ENCODE data around the gene CALML6. TPM values are rescaled to one million over a fixed set of nuclear protein-coding genes. Genes with fewer than 3 reads are reported as not detected.

CALML6 gene
- total RNA-seq, 6 experiments from 2014 or later, result 0.11 to 0.95 (median 0.48) TPM; not detected in 1

DNA sequence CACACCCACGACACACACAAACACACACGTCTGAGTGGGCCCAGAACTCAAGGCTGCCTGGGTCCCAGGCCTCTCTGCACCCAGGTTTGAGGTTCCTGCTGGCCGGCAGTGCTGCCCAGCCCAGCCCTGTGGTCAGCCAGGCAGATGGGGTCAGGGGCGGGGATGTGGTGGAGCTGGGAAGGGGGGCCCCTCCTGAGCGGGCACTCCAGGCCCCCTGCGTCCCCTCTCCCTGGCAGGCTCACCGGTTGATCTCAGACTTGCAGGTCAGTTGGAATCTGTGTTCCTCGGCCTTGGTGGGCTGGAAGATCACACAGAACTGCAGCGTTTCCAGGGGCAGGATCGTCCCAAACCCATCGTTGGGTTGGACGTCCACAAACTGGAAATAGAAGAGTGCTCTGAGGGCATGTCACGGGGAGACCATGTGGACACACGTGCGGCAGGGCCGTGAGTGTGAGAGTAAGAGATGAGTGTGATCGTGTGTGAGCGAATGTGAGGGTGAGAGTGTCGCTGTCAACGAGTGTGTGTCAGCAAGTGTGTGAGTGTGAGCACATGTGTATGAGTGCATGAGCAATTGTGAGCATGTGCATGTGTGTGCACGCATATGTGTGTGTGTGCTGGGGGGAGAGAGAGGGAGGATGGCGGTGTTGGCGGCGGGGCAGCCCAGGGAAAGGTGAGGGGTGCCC lies 23.7 kb downstream of the CALML6 start:
- H3K4me3 Mint-ChIP-seq, result no peak overlapping the region

DNA sequence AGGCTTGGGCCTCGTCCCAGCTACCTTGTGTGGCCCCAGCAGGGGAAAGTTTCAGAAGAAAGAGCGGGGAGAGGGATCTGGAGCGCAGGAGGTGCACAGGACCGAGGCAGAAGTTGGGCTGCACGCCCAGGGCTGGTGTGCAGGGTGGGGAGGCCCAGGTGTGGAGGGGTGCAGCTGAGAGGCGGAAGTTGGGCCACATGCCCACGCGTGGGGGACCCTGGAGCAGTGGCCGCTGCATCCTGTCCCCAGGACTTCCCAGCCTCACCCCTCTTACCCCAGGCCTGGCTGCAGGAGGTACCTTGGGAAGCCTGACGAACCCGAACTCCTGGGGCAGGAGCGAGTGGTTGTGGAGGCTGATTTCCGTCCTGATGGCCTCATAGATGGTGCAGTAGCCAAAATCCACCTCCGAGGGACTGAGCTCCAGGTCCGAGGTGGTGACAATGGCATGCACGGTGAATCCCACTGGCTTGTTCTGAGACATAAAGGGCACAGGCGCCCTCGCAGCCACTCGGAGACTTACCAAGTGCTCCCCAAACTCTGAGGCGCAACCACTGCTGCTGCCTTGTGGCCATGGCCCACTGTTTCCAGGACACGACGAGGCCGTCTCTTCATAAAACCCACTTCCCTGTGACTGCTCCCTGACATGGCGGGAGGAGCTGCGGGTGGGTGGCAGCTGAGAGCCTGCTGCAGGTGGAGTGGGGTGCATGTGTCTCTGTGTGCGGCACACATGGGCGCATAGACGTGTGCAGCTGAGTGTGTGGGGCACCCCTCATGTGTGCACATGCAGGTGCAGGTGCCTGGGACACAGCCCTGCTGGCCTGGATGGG lies 24.4 kb downstream of the CALML6 start:
- no peak for DNase-seq
- H3K27ac Mint-ChIP-seq, result no peak overlapping the region
- H3K4me1 Mint-ChIP-seq (ENCODE audit: low read depth), result no peaks in the 10 kb centered on the region
- TF ChIP-seq, protein P1, sequence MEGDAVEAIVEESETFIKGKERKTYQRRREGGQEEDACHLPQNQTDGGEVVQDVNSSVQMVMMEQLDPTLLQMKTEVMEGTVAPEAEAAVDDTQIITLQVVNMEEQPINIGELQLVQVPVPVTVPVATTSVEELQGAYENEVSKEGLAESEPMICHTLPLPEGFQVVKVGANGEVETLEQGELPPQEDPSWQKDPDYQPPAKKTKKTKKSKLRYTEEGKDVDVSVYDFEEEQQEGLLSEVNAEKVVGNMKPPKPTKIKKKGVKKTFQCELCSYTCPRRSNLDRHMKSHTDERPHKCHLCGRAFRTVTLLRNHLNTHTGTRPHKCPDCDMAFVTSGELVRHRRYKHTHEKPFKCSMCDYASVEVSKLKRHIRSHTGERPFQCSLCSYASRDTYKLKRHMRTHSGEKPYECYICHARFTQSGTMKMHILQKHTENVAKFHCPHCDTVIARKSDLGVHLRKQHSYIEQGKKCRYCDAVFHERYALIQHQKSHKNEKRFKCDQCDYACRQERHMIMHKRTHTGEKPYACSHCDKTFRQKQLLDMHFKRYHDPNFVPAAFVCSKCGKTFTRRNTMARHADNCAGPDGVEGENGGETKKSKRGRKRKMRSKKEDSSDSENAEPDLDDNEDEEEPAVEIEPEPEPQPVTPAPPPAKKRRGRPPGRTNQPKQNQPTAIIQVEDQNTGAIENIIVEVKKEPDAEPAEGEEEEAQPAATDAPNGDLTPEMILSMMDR (IDR thresholded peaks at IDR 0.05), result no peak
- H3K9me3 Mint-ChIP-seq, result peaks cover 10% of the 10 kb centered on the region
- no peak overlapping the region for H3K4me3 Mint-ChIP-seq
- no peaks in the 10 kb centered on the region for H3K36me3 Mint-ChIP-seq (ENCODE audit: low read depth)
- peaks cover 23% of the 10 kb centered on the region for H3K27me3 Mint-ChIP-seq (ENCODE audit: insufficient read depth)

More for the DNA sequence above, 23.7 kb downstream of the CALML6 start:
- TF ChIP-seq, protein P1 (IDR thresholded peaks at IDR 0.05), result no peak
- H3K36me3 Mint-ChIP-seq (ENCODE audit: low read depth), result no peaks in the 10 kb centered on the region
- no peaks in the 10 kb centered on the region for H3K4me1 Mint-ChIP-seq (ENCODE audit: low read depth)
- peaks cover 18% of the 10 kb centered on the region for H3K9me3 Mint-ChIP-seq
- peaks cover 21% of the 10 kb centered on the region for H3K27me3 Mint-ChIP-seq (ENCODE audit: insufficient read depth)
- DNase-seq, result no peak
- no peak overlapping the region for H3K27ac Mint-ChIP-seq

DNA sequence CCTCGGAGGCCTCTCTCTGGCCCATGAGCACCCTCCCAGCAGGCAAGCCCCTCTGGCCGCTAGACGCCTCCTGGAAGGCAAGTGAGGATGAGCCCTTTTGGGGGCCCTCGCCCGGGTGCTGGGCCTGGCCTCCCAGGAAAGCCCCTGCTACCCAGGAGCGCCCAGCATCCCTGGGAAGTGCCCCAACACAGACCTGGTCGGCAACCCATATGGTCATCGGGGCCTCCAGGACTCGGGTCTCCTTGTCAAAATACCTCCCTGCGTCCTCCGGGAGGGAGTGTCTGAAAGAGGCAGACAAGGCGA lies 25.0 kb downstream of the CALML6 start:
- peaks cover 23% of the 10 kb centered on the region for H3K27me3 Mint-ChIP-seq (ENCODE audit: insufficient read depth)
- no peak overlapping the region for H3K27ac Mint-ChIP-seq
- no peak for DNase-seq
- no peak overlapping the region for H3K4me3 Mint-ChIP-seq
- H3K36me3 Mint-ChIP-seq (ENCODE audit: low read depth), result no peaks in the 10 kb centered on the region
- H3K4me1 Mint-ChIP-seq (ENCODE audit: low read depth), result no peaks in the 10 kb centered on the region
- peaks cover 7% of the 10 kb centered on the region for H3K9me3 Mint-ChIP-seq
- TF ChIP-seq, protein P1 (IDR thresholded peaks at IDR 0.05), result no peak

DNA sequence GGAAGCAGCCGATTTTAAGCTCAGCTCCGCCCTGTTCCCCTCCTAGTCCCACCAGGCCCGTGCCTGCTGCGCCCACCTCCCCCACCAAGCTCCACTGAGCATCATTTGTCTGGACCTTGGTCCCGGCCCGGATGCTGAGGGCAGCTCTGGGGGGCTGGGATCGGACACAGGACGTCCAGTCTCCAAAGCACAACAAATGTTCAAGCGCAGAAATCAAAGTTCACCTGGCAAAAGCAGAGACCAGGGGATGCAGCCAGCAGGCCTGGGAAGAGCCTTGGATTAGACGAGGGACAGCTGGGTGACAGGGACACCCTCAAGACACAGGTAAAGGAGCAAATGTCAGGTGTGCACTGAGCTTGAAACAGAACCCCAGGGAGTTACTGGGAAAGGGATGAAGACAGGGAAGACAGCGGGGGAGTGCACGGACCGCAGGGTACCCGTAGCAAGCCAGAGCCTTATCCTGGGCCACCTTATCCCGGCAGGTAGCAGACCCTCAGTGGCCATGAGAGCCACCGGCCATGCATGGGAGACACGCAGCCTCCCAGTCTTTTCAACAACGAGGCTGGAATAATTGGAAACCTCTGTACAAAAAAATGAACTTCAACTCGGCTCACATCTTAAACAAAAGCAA lies 26.3 kb downstream of the CALML6 start:
- no peaks in the 10 kb centered on the region for H3K9me3 Mint-ChIP-seq
- H3K4me1 Mint-ChIP-seq (ENCODE audit: low read depth), result no peaks in the 10 kb centered on the region
- no peak overlapping the region for H3K27ac Mint-ChIP-seq
- DNase-seq, result no peak
- TF ChIP-seq, protein P1 (IDR thresholded peaks at IDR 0.05), result no peak
- no peak overlapping the region for H3K4me3 Mint-ChIP-seq
- H3K36me3 Mint-ChIP-seq (ENCODE audit: low read depth), result no peaks in the 10 kb centered on the region
- peaks cover 20% of the 10 kb centered on the region for H3K27me3 Mint-ChIP-seq (ENCODE audit: insufficient read depth)

DNA sequence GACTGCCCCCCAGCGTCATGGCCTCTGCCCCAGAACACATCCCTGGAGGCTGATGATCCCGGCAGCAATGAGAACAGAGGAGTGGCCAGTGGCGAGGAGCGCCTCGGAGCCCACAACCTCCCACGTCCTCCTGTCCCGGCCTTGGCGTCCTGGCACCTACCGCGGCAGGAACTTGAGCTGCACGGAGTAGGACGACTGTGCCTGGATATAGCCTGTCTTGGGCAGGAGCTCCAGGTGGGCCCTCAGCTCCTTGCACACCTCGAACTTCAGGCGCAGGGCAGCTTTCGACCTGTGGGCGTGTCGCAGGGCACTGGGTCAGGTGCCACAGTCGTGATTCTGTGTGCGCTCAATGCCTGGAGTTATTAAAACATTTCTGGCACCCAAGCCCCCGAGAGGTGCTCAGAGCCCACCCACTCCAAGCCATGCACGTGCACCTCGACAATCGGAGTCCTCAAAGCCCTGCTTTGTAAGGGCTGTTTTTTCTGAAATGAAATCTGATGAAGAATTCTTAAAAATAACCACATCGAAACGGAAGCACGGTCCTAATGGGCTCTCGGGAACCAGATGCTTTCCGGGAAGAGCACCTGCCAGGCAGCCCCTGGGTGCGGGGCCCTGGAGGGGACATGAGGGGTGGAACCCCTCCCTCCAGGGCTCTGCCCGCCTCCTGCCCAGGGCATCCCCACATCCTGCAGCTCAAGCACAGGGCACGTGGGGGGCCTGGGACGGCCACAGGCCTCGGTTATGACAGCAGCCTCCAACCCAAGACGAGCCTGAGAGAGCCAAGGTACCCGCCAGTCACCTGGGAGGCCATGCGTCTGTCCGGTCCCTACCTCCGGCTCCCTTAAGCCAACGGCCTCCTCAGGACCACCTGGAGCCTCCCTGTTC lies 27.1 kb downstream of the CALML6 start:
- Mint-ChIP-seq H3K36me3 (ENCODE audit: low read depth) (no peaks in the 10 kb centered on the region), H3K9me3 (no peaks in the 10 kb centered on the region), H3K27me3 (ENCODE audit: insufficient read depth) (peaks cover 22% of the 10 kb centered on the region), H3K27ac (no peak overlapping the region), H3K4me3 (no peak overlapping the region), H3K4me1 (ENCODE audit: low read depth) (no peaks in the 10 kb centered on the region)
- TF ChIP-seq, protein P1 (IDR thresholded peaks at IDR 0.05), result no peak
- no peak for DNase-seq
